ENCODE measurements around the gene PRSS16.
"Not testable (repeated sequence)": the region's sequence is repeated elsewhere in the genome, so short reads cannot be mapped to it uniquely, and the experiment has no call there.

PRSS16 gene, protein sequence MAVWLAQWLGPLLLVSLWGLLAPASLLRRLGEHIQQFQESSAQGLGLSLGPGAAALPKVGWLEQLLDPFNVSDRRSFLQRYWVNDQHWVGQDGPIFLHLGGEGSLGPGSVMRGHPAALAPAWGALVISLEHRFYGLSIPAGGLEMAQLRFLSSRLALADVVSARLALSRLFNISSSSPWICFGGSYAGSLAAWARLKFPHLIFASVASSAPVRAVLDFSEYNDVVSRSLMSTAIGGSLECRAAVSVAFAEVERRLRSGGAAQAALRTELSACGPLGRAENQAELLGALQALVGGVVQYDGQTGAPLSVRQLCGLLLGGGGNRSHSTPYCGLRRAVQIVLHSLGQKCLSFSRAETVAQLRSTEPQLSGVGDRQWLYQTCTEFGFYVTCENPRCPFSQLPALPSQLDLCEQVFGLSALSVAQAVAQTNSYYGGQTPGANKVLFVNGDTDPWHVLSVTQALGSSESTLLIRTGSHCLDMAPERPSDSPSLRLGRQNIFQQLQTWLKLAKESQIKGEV

DNA sequence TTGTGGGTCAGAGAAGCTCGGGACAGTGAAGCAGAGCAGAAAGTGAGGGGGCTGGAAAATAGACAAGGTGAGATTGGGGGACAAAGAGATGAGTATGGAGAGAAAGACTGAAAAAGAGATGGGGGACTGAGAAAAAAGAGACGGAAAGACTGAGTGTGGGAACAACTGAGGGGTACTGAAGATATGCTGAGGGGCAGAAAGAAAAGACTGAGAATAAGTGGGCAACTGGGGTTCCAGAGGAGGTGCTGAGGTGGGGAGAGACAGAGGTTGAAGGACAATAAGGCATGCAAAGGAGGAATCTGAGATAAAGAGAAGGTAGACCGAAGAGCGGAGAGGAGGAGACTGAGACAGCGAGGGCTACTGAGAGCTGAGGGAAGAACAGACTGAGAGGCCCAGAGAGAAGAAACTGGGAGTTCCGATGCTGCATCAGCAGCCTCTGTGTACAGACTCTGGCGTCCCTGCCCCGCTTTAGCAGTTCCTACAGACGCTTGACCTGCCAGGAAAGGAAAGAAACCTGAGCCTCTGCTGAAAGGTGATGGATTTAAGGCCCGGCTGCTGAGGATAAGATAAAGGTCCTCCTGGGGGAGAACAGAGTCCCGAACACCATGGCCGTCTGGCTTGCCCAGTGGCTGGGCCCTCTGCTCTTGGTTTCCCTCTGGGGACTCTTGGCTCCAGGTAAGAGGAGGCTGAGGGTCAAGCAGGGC, at the start of gene PRSS16:
PRSS16 (plus strand) TSS at position 569 of the 704 bp plus-strand sequence; CDS start at position 606, 37 bp downstream.
- DNase-seq (ENCODE audit: low read depth in 2 of 2, low spot score in 1 of 2) = no peak

DNA sequence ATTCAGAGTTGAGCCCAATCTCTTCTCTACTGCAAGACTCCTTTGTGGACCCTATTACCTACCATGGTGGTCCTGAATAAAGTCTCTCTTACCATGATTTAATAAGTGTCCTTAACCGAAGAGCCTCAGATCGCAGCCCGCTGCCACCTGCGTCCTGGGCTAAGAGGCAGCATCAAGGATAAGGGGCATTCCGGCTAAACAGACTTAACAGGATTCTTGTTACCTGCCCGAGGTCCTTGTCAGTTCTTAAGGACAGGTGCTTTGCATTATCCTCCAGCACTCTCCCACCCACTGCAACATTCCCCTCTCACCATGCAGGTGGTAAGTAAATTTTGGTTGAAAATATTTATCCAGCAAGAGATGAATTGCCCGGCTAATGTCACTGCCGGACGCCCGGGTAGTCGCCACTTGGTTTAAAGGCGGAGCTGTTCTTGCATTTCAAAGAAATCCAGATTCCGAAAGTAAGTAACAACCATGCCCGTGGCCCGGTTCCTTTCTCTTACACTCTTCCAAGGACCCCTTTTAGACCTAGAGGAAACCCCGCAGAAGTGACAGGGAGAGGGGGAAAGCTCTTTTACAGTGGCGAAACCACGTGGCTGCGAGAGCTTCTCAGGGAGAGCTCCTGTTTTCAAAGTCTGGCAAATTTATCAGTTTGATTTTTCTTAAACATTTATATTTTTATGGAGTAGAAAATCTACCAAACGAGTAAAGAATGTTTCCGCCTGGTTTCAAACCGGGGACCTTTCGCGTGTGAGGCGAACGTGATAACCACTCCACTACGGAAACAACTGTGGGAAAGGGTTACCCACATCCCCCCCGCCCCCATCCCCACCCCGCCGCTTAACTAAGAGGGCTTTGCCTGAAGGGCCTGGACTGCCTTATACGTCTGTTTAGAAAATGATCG, 41.9 kb upstream of the PRSS16 start:
- DNase-seq (ENCODE audit: low read depth in 2 of 2, low spot score in 1 of 2) = no peak

DNA sequence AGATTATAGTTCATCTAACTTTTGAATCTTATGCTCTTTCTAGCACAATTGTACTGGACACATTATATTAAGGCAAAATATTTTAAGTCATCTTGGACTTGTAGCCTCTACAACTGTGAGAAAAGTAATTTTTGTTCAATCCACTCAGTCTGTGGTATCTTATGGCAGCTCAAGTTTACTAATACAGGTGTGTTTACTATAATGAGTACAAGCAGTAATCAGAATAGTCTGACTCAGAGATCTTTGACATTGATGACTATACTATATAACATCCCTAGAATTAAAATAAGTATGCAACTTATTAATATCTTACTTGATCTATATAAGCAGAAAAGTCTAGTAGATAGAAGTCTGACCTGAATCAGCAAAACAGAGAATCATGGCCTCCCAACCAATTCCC, 40.7 kb upstream of the PRSS16 start:
- no peak for DNase-seq (ENCODE audit: low read depth in 2 of 2, low spot score in 1 of 2)

DNA sequence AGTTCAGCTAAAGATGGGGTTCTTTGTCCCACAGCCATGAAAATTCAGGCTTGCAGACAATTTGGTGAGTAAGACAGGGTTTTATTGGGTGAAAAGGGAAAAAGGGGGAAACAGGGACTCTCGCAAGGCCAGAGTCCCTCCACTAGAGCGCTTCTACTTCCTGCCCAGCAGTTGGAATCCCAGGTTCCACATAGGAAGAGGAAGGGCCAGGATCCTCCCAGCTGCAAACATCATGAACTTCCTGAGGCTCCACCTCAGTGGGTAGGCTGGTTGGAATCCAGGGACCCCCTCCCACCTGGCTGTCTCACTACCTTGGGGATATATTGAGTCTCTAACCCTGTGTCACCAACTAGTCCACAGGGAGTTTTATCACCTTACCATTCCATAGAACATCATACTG, 39.5 kb upstream of the PRSS16 start:
- no peak for DNase-seq (ENCODE audit: low read depth in 2 of 2, low spot score in 1 of 2)

DNA sequence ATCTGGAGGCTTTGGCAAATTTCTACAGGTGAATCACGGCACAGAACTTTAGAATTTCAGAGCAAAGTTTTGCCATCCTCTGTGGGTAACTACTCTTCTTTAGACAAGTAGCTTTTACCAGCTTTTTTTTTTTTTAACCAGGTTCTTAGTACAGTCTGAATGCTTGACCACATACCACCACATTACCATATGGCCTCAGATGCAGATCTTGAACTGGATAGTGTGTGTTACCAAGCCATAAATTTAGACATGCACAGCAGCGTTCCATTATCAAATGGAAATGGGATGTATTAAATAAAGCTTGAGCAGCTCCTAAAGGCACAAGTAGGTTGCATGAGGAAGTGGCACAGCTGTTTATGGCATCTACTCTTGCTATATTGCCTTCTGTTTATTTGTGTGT, 38.3 kb upstream of the PRSS16 start:
- no peak for DNase-seq (ENCODE audit: low read depth in 2 of 2, low spot score in 1 of 2)

DNA sequence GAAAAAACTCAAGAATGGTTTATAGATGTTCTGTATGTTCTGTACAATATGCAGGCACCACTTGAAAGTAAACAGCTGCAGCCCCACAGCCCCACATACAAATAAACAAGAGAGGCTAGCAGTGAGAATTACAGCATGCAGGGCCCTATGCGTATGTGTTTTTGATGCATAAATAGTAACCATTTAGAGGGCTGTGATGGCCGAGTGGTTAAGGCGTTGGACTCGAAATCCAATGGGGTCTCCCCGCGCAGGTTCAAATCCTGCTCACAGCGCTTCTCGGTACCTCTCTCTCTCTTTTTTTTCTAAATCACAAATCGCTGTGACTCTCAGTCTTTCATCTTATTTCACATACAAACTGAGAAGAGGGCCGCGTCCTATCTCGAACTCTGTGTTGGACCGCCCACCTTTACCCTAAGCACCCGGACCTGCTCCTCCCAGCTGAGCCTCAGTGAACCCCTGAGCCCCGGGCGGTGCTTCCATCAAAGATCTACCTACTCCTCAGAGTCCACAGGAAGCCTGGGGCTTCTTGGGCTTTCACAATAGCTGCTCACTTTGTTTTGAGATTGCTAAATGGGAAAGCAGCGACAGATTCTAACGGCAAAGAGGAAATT, 37.7 kb upstream of the PRSS16 start:
- DNase-seq (ENCODE audit: low read depth in 2 of 2, low spot score in 1 of 2) = no peak

DNA sequence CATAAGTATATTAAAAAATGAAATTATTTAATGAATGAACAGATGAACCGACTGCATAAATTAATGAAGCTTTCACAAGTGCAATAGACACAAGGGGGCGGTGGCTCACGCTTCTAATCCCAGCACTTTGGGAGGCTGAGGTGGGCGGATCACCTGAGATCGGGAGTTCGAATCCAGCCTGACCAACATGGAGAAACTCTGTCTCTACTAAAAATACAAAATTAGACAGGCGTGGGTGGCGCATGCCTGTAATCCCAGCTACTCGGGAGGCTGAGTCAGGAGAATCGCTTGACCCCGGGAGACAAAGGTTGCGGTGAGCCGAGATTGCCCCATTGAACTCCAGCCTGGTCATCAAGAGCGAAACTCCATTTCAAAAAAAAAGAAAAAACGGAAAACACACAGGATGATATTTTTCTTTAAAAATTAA, 34.4 kb upstream of the PRSS16 start:
- DNase-seq (ENCODE audit: low read depth in 2 of 2, low spot score in 1 of 2) = not testable (repeated sequence)

DNA sequence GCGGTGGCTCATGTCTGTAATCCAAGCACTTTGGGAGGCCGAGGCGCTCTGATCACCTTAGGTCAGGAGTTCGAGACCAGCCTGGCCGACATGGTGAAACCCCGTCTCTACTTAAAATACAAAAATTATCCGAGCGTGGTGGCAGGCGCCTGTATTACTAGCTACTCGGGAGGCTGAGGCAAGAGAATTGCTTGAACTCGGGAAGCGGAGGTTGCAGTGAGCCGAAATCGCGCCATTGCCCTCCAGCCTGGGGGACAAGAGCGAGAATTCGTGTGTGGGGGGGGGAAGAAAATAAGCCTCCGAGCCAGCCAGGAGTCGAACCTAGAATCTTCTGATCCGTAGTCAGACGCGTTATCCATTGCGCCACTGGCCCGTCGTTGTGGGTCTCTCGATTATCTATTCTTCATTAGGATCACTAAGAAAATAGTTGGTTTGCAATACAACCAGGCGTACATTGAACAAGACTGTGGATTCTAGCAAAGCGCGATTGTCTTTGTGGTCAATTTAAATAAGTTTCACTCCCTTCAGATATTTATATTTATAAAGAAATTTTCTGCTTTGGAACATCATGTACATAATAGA, 33.9 kb upstream of the PRSS16 start:
- no peak for DNase-seq (ENCODE audit: low read depth in 2 of 2, low spot score in 1 of 2)

DNA sequence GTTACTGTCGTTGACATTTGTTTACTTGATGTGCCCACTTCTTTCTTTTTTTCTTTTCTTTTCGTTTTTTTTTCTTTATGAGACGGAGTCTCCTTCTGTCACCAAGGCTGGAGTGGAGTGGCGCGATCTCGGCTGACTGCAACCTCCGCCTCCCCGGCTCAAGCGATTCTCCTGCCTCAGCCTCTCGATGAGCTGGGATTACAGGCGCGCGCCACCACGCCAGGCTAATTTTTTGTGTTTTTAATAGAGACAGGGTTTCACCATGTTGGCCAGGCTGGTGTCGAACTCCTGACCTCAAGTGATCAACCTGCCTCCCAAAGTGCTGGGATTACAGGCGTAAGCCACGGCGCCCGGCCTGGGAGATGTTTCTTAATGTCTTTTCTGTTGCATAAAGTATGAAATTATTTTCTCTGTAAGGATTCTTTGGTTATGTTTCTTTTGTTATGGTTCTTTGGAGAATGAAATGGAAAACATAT, 33.3 kb upstream of the PRSS16 start:
- DNase-seq (ENCODE audit: low read depth in 2 of 2, low spot score in 1 of 2) = no peak

DNA sequence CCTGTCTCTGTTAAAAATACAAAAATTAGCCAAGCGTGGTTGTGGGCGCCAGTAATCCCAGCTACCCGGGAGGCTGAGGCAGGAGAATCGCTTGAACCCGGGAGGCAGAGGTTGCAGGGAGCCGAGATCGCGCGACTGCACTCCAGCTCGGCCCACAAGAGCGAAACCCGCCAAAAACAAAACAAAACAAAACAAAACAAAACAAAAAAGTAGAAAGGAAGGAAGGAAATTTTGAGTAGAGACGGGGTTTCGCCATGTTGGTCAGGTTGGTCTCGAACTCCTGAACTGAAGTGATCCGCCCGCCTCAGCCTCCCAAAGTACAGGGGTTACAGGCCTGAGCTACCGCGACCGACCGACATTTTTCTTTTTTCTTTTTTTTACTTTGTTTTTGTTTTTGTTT, 30.6 kb upstream of the PRSS16 start:
- no peak for DNase-seq (ENCODE audit: low read depth in 2 of 2, low spot score in 1 of 2)

DNA sequence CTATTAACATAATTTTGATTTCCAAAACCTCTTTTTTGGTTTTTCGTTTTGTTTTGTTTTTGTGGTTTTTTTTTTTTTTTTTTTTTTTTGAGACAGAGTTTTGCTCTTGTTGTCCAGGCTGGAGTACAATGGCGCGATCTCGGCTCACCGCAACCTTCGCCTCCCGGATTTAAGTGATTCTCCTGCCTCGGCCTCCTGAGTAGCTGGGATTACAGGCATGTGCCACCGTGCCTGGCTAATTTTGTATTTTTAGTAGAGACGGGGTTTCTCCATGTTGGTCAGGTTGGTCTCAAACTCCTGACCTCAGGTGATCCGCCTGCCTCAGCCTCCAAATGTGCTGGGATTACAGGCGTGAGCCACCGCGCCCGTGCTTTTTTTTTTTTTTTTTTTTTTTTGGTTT, 24.5 kb upstream of the PRSS16 start:
- not testable (repeated sequence) for DNase-seq (ENCODE audit: low read depth in 2 of 2, low spot score in 1 of 2)

DNA sequence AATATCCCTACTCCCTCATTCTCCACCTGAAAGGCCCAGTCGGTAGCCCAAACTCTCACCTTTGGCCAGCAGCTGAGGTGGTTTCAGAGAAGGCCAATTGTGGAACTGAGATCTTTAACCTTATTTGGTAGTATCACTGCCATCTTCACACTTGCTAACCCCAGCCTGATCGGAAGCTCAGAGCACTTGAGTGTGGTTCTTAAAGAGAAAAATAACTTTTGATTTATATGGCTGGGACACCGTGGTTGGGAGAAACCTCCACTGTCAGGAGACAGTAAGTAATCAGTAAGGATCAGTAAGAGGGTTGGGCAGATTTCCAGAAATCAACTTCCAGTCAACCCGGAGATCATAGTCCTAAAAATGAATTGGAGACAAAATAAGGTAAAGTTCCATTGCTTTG, 22.8 kb upstream of the PRSS16 start:
- no peak for DNase-seq (ENCODE audit: low read depth in 2 of 2, low spot score in 1 of 2)

DNA sequence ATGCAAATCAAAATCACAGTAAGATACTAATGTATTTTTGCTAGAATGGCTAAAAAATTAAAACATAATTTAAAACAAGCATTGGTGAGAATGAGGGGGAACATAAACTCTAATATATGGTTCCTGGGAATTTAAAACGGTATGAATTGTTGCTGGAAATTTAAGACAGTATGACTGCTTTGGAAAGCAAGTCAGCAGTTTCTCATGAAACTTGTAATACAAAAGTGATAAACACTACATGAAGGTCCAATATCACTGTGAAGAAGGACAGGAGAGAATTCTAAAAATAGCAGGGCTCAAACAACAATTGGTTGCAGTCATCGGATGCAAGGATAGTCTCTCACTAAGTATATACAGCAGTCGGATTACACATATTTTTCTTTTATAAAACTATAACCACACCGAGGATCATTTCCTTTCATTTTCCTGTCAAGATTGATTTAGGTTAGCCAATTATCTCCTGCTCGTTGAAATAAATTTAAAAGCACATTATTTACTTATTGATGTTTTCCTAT, 18.5 kb upstream of the PRSS16 start:
- DNase-seq (ENCODE audit: low read depth in 2 of 2, low spot score in 1 of 2) = no peak

DNA sequence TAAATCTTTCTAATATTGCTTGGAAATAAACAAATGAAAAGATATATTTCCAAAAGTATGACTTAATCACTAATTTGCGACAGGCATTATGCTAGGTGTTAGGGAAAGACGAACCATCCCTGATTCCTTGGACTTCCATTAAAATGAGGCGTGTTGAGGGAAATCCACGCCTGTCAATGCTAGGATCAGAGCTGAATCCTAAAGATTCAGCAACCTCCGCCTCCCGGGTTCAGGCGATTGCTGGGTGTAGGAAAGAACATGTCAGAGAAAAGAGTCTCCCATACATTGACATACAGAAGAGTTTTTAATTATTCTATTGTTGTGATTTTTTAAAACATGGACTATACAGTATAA, 16.8 kb upstream of the PRSS16 start:
- no peak for DNase-seq (ENCODE audit: low read depth in 2 of 2, low spot score in 1 of 2)

DNA sequence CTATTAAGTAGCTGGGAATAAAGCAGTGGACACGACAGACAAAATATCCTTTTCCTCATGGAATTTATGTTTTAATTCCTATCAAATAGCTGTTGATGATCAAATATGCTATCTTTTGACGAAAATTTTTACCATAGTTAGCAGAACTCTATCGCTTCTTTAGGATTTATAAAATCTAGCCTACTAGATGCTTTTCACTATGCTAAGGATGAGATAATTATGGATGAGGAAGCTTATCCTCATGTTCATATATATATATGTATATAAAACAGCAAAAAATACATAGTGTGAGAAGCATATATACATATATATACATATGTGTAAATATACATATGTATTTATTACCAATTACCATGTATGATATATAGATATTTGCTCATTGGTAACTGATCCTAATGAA, 12.9 kb upstream of the PRSS16 start:
- DNase-seq (ENCODE audit: low read depth in 2 of 2, low spot score in 1 of 2) = no peak

DNA sequence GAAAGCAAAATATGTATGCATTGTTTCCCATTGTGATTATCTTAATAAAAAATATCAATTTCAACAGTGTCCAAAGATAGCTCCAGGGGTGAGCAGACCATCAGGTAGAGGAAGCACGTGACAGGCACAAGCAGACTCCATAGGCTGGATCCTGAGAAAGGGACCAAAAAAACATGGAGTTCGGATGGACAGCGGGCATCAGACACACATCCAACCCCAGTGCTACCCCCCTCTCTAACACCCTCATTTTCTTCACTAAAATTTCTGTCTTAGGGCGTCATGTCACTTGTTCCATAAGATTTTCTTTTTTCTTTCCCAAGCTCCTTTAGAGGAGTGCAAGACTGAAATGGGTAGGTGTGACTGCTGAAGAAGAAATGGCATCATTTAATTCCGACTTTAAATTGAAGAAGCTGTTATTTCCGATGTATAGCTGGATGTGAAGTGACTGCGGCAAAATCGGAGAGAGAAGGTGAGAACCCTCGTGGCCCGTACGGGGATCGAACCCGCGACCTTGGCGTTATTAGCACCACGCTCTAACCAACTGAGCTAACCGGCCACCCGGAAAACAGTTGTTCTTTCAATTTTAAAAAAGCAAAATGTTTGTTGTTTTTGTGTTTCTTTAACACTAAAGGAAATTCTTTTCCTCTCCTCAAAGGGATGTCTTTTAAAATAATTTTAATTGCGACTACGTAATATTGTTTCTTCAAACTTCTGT, 10.3 kb upstream of the PRSS16 start:
- DNase-seq (ENCODE audit: low read depth in 2 of 2, low spot score in 1 of 2) = no peak

DNA sequence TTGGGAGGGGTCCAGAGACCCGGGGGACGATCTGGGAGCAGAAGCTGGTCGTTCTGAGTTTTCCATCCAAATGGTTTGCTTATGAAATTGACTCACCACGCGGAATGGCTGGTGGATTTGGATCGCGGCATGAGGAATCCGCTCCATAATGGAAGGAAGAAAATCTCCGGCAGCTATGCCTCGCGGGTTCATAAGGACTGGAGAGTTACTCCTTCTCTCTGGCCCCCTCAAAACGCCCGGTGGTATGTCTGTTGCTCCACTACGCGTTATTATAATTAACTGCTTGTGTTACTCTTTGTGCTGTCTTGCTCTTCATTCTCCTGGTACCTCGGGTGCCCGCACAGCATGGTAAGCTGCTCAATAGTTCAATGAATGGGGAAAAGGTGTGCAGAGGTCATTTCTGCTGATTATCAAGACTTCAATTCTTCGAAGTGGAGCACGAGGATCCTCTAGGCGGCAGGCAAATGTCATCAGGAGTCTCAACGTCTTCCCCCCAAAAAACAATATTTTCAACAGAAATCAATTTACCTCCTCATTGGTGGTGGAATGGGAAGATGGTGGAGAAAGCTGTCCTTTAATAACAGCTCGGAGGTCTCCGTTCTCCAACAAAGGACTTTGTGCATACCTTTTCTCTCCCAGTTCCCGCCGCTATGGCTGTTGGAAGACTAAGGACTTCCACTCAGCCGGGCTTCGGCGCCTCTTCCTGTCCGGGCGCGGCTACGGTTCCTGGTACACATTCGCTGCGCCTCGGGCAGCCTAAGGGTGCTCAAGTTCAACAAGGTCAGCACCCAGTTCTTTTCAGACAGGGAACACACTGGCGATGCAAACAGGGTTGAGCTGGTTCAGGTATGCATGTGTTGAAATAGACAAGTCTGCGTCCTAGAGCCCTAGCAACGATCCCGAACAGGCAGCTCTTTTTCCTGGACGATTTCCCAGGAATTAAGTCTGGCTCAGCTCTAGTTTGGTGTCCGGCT, 9.2 kb upstream of the PRSS16 start:
- DNase-seq (ENCODE audit: low read depth in 2 of 2, low spot score in 1 of 2) = no peak

DNA sequence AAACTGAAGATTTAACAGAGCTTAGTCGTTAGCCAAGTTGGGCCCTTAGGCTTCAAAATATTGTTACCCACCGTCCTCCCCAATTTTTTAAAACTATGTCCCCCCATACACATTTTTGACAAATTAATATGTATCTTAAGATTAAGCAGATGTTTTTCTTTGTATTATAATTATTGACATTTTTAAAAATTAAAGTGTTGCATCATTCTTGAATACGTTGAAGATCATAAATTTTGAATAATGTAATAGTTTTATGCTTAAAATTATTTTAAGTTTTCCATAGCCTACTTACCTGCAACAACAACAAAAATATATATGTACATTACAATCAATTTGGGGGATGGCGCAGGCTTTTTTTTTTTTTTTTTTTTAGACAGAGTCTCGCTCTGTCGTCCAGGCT, 8.2 kb upstream of the PRSS16 start:
- DNase-seq (ENCODE audit: low read depth in 2 of 2, low spot score in 1 of 2) = no peak
